ENCODE results near the gene RNPEPL1. TPM values are rescaled to one million over a fixed set of nuclear protein-coding genes. Genes with fewer than 3 reads are reported as not detected.
"Not testable (repeated sequence)": the region's sequence is repeated elsewhere in the genome, so short reads cannot be mapped to it uniquely, and the experiment has no call there.

RNPEPL1 gene
- total RNA-seq, 1 experiment from 2014 or later, result 80.6 TPM

GRCh38 chr2:240531038-240531437 is 37.2 kb upstream of the RNPEPL1 start:
- no peak overlapping the region for H3K4me3 Mint-ChIP-seq (ENCODE audit: low read depth, unreplicated experiment)
- no peaks in the 10 kb centered on the region for H3K27me3 Mint-ChIP-seq (ENCODE audit: unreplicated experiment)
- CTCF ChIA-PET, result no interaction called here
- DNase-seq, result no peak
- peaks cover 15% of the 10 kb centered on the region for H3K9me3 Mint-ChIP-seq (ENCODE audit: low read depth, unreplicated experiment)
- BruUV-seq (replicated peaks), result no TSS peak
- no peak overlapping the region for H3K27ac Mint-ChIP-seq (ENCODE audit: unreplicated experiment)
- H3K4me1 Mint-ChIP-seq (ENCODE audit: low read depth, unreplicated experiment), result no peaks in the 10 kb centered on the region
- intact Hi-C loops (cut with micrococcal nuclease; ENCODE audit: unreplicated experiment), result no loop called here
- no peak for TF ChIP-seq CTCF (IDR thresholded peaks at IDR 0.05; ENCODE audit: unreplicated experiment)
- H3K36me3 Mint-ChIP-seq (ENCODE audit: insufficient read depth, unreplicated experiment), result peaks cover 36% of the 10 kb centered on the region

- Mint-ChIP-seq H3K4me1 (ENCODE audit: low read depth, unreplicated experiment) (no peaks in the 10 kb centered on the region), H3K27me3 (ENCODE audit: unreplicated experiment) (no peaks in the 10 kb centered on the region), H3K36me3 (ENCODE audit: insufficient read depth, unreplicated experiment) (peaks cover 32% of the 10 kb centered on the region), H3K9me3 (ENCODE audit: low read depth, unreplicated experiment) (peaks cover 12% of the 10 kb centered on the region), H3K4me3 (ENCODE audit: low read depth, unreplicated experiment) (no peak overlapping the region), H3K27ac (ENCODE audit: unreplicated experiment) (no peak overlapping the region)
- BruUV-seq (replicated peaks), result no TSS peak
- no peak for DNase-seq
- intact Hi-C loops (cut with micrococcal nuclease; ENCODE audit: unreplicated experiment), result no loop called here
- no peak for TF ChIP-seq CTCF (IDR thresholded peaks at IDR 0.05; ENCODE audit: unreplicated experiment)
- CTCF ChIA-PET, result no interaction called here
Observed at GRCh38 chr2:240532031-240532775, 36.1 kb upstream of the RNPEPL1 start.

- Mint-ChIP-seq H3K4me3 (ENCODE audit: low read depth, unreplicated experiment) (no peak overlapping the region), H3K27me3 (ENCODE audit: unreplicated experiment) (no peaks in the 10 kb centered on the region), H3K9me3 (ENCODE audit: low read depth, unreplicated experiment) (no peaks in the 10 kb centered on the region), H3K36me3 (ENCODE audit: insufficient read depth, unreplicated experiment) (peaks cover 15% of the 10 kb centered on the region), H3K4me1 (ENCODE audit: low read depth, unreplicated experiment) (no peaks in the 10 kb centered on the region), H3K27ac (ENCODE audit: unreplicated experiment) (no peak overlapping the region)
- intact Hi-C loops (cut with micrococcal nuclease; ENCODE audit: unreplicated experiment), result no loop called here
- DNase-seq, result no peak
- TF ChIP-seq CTCF (IDR thresholded peaks at IDR 0.05; ENCODE audit: unreplicated experiment), result no peak
- CTCF ChIA-PET, result no interaction called here
- BruUV-seq (replicated peaks), result no TSS peak
Observed at GRCh38 chr2:240538031-240538780, 30.1 kb upstream of the RNPEPL1 start.

- DNase-seq; H3K27me3 Mint-ChIP-seq (ENCODE audit: unreplicated experiment); CTCF ChIA-PET; H3K4me1 Mint-ChIP-seq (ENCODE audit: low read depth, unreplicated experiment); H3K36me3 Mint-ChIP-seq (ENCODE audit: insufficient read depth, unreplicated experiment); intact Hi-C loops (cut with micrococcal nuclease; ENCODE audit: unreplicated experiment); H3K27ac Mint-ChIP-seq (ENCODE audit: unreplicated experiment); H3K4me3 Mint-ChIP-seq (ENCODE audit: low read depth, unreplicated experiment); H3K9me3 Mint-ChIP-seq (ENCODE audit: low read depth, unreplicated experiment); BruUV-seq (replicated peaks): not testable (repeated sequence)
Observed at GRCh38 chr2:240539101-240539500, 29.2 kb upstream of the RNPEPL1 start.

- CTCF ChIA-PET, result no interaction called here
- Mint-ChIP-seq H3K4me1 (ENCODE audit: low read depth, unreplicated experiment) (no peaks in the 10 kb centered on the region), H3K27me3 (ENCODE audit: unreplicated experiment) (no peaks in the 10 kb centered on the region), H3K4me3 (ENCODE audit: low read depth, unreplicated experiment) (no peak overlapping the region), H3K27ac (ENCODE audit: unreplicated experiment) (no peak overlapping the region), H3K9me3 (ENCODE audit: low read depth, unreplicated experiment) (peaks cover 2% of the 10 kb centered on the region), H3K36me3 (ENCODE audit: insufficient read depth, unreplicated experiment) (peaks cover 5% of the 10 kb centered on the region)
- no TSS peak for BruUV-seq (replicated peaks)
- intact Hi-C loops (cut with micrococcal nuclease; ENCODE audit: unreplicated experiment), result no loop called here
- no peak for DNase-seq
- TF ChIP-seq CTCF (IDR thresholded peaks at IDR 0.05; ENCODE audit: unreplicated experiment), result no peak
Observed at GRCh38 chr2:240539906-240540305, 28.4 kb upstream of the RNPEPL1 start.
